ENCODE results near the gene OR2B3.

DNA sequence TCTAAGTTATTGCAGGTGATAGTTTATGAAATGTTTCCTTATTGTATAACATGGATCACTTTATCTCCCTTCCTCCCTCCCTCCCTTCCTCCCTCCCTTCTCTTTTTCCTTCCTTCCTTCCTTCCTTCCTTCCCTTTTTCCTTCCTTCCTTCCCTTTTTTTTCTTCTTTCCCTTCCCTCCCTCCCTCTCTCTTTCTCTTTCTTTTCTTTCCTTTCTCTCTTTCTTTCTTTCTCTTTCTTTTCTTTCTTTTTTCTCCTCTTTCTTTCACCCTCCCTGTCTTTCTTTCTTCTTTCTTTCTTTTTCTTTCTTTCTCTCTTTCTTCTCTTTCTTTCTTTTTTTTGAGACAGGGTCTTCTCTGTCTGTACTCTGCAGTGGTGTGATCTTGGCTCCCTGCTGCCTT is 5.8 kb downstream of the OR2B3 start:
- TF ChIP-seq, protein P1, sequence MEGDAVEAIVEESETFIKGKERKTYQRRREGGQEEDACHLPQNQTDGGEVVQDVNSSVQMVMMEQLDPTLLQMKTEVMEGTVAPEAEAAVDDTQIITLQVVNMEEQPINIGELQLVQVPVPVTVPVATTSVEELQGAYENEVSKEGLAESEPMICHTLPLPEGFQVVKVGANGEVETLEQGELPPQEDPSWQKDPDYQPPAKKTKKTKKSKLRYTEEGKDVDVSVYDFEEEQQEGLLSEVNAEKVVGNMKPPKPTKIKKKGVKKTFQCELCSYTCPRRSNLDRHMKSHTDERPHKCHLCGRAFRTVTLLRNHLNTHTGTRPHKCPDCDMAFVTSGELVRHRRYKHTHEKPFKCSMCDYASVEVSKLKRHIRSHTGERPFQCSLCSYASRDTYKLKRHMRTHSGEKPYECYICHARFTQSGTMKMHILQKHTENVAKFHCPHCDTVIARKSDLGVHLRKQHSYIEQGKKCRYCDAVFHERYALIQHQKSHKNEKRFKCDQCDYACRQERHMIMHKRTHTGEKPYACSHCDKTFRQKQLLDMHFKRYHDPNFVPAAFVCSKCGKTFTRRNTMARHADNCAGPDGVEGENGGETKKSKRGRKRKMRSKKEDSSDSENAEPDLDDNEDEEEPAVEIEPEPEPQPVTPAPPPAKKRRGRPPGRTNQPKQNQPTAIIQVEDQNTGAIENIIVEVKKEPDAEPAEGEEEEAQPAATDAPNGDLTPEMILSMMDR (IDR thresholded peaks at IDR 0.05 in 2 of 3, conservative IDR thresholded peaks at IDR 0.05 in 1 of 3; ENCODE audit: borderline replicate concordance in 1 of 3, insufficient read depth in 1 of 3, low read depth in 2 of 3, low read length in 2 of 3), result no peak
- TF ChIP-seq FOSL1 (IDR thresholded peaks at IDR 0.05; ENCODE audit: low read depth), result no peak
- TF ChIP-seq, protein P2, sequence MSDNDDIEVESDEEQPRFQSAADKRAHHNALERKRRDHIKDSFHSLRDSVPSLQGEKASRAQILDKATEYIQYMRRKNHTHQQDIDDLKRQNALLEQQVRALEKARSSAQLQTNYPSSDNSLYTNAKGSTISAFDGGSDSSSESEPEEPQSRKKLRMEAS (IDR thresholded peaks at IDR 0.05), result no peak
- TF ChIP-seq POLR2A (IDR thresholded peaks at IDR 0.05; ENCODE audit: borderline replicate concordance, extremely low read depth, insufficient read depth, insufficient read length), result no peak
- TF ChIP-seq RAD21 (IDR thresholded peaks at IDR 0.05; ENCODE audit: low read depth), result no peak

Measured in HCT116 (cell line).